ENCODE results near the gene PPDPF. TPM values are rescaled to one million over a fixed set of nuclear protein-coding genes. Genes with fewer than 3 reads are reported as not detected.
"Not testable (repeated sequence)": the region's sequence is repeated elsewhere in the genome, so short reads cannot be mapped to it uniquely, and the experiment has no call there.

PPDPF gene
- 230 and 275 TPM in 2 replicates for total RNA-seq
- polyA plus RNA-seq (2012): 377 TPM

GRCh38 chr20:63520504-63520933 is at the start of gene PPDPF:
Gene PPDPF, plus strand, starts transcription at chr20:63520765. Its CDS starts 544 bp downstream, at chr20:63521309.
- peak; percentile 83 for DNase-seq (ENCODE audit: low read depth)

GRCh38 chr20:63471002-63471716 is 49.4 kb upstream of the PPDPF start:
- no peak for DNase-seq (ENCODE audit: low read depth)

- no peak for DNase-seq (ENCODE audit: low read depth)
These were observed 48.9 kb upstream of the PPDPF start for GRCh38 chr20:63471717-63471980.

- DNase-seq (ENCODE audit: low read depth): no peak
These were observed 48.4 kb upstream of the PPDPF start, which contains the start of gene KCNQ2 for GRCh38 chr20:63471981-63472831. Gene KCNQ2, minus strand, starts transcription at chr20:63472655. Its CDS starts 192 bp downstream, at chr20:63472463.

- DNase-seq (ENCODE audit: low read depth): no peak
These were observed 47.6 kb upstream of the PPDPF start for GRCh38 chr20:63472862-63473390.

- no peak for DNase-seq (ENCODE audit: low read depth)
These were observed 46.8 kb upstream of the PPDPF start for GRCh38 chr20:63473555-63474449.

GRCh38 chr20:63475209-63475608 is 45.4 kb upstream of the PPDPF start:
- peak; percentile 60 for DNase-seq (ENCODE audit: low read depth)

GRCh38 chr20:63477061-63477616 is 43.4 kb upstream of the PPDPF start:
- no peak for DNase-seq (ENCODE audit: low read depth)

- no peak for DNase-seq (ENCODE audit: low read depth)
These were observed 42.6 kb upstream of the PPDPF start for GRCh38 chr20:63477944-63478343.

- DNase-seq (ENCODE audit: low read depth): no peak
These were observed 41.9 kb upstream of the PPDPF start for GRCh38 chr20:63478346-63479302.

- not testable (repeated sequence) for DNase-seq (ENCODE audit: low read depth)
These were observed 40.7 kb upstream of the PPDPF start for GRCh38 chr20:63479695-63480419.

GRCh38 chr20:63481503-63481902 is 39.1 kb upstream of the PPDPF start:
- DNase-seq (ENCODE audit: low read depth): no peak

- no peak for DNase-seq (ENCODE audit: low read depth)
These were observed 38.5 kb upstream of the PPDPF start for GRCh38 chr20:63482021-63482587.

GRCh38 chr20:63483834-63484233 is 36.7 kb upstream of the PPDPF start:
- no peak for DNase-seq (ENCODE audit: low read depth)

GRCh38 chr20:63484236-63484635 is 36.3 kb upstream of the PPDPF start:
- no peak for DNase-seq (ENCODE audit: low read depth)

GRCh38 chr20:63484651-63485403 is 35.7 kb upstream of the PPDPF start:
- no peak for DNase-seq (ENCODE audit: low read depth)

GRCh38 chr20:63486300-63486855 is 34.2 kb upstream of the PPDPF start:
- DNase-seq (ENCODE audit: low read depth): no peak
